GM12801 (cell line): ENCODE measurements around the gene FAU.

ENCODE experiments used
- TF ChIP-seq, protein P1 (sequence below): IDR thresholded peaks from one replicate; pipeline ENCODE4 v1.5.1; 2011; ENCODE audit warnings: control low read depth; ENCODE audit not compliant: insufficient read length; ENCODE audit errors: extremely low read depth

Gene FAU

DNA sequence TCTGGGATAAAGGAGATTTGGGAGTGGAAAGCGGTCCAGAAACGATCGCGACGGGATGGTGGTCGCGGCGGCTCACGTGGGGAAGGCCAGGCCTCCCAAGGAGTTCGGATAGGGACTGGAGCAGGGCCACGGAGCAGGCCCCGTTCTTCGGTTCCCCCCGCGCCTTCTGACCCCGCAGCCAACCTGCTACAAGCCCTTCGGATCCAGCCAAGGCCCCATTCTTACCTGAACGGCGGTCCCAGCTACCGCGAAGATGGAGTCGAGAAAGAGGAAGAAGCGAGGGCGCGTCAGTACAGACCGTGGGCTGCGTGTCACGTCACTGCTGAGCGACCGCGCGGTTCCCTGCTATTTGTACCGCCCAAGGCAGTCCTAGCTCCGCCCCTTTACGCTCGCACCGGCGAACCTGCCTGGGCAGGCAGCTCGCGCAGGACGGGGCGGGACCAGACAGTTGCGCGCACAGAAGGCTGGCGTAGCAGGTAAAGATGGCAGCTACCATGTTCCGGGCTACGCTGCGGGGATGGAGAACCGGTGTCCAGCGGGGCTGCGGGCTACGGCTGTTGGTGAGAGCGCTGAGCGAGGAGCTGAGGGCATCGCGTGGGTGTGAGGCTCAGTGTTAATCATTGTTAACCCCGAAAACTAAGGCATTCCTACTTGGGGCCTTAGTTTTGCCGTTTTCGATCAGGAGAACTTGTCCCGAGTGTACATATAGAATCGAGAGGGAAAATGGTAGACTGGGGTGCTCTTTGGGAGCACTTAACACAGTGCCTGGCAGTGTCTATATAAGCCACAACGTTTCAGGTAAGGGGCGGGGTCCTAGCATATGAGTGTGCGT, at the start of gene FAU, which contains the start of gene MRPL49:
Gene FAU (minus strand): TSS at position 270 of the 832 bp plus-strand sequence. CDS start 321 bp downstream, outside the sequence.
Gene MRPL49 (plus strand): TSS at position 457 of the 832 bp plus-strand sequence. CDS start 26 bp downstream, at position 483.
- TF ChIP-seq, protein P1, sequence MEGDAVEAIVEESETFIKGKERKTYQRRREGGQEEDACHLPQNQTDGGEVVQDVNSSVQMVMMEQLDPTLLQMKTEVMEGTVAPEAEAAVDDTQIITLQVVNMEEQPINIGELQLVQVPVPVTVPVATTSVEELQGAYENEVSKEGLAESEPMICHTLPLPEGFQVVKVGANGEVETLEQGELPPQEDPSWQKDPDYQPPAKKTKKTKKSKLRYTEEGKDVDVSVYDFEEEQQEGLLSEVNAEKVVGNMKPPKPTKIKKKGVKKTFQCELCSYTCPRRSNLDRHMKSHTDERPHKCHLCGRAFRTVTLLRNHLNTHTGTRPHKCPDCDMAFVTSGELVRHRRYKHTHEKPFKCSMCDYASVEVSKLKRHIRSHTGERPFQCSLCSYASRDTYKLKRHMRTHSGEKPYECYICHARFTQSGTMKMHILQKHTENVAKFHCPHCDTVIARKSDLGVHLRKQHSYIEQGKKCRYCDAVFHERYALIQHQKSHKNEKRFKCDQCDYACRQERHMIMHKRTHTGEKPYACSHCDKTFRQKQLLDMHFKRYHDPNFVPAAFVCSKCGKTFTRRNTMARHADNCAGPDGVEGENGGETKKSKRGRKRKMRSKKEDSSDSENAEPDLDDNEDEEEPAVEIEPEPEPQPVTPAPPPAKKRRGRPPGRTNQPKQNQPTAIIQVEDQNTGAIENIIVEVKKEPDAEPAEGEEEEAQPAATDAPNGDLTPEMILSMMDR = no peak

DNA sequence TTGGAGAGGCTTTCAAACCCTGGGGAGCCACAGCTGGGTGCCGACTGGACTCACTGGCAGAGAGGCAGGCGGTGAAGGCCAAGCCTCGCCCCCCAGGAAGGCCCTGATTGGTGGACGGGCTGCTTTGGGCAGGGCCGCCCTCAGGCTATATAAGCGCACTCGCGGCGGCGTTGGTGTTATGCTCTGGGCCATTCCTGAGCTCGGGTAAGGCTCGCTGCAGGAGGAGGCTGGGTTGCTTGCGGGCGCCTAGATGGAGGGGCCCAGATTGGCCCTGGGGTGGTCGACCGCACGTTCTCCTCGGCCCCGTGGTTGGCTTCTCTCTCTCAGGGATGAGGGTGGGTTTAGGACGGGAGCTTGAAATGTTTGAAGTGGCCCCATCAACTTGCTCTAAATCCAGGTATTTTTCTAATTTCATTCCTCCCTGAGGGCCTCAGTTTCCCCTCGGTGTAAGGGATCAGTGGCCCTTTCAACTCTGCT, 48.2 kb upstream of the FAU start, which contains the start of gene SPDYC:
Gene SPDYC (plus strand): TSS at position 176 of the 477 bp plus-strand sequence. CDS start 1,125 bp downstream, outside the sequence.
- TF ChIP-seq, protein P1 = no peak

DNA sequence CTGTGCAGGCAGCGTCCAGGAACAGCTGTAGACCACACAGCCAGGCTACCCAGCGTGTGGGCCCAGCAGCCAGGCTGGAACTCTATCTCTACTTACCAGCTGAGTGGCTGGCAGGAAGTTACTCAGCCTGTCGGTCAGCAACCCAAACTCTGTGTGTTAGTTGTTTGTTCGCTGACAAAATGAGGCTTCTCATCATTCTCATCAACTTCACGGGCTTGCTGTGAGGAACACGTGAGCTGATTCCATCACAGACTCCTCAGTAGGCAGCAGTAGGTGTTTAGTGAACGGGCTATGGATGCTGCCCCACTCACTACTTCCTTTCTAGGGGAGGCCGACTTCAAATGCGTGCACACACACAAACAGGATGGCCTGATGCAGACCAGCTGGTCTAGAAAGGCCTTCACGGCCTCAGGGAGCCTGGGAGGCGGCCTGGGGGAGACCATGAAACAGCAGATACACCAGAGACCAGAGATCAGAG, 47.3 kb upstream of the FAU start:
- TF ChIP-seq, protein P1 = no peak

DNA sequence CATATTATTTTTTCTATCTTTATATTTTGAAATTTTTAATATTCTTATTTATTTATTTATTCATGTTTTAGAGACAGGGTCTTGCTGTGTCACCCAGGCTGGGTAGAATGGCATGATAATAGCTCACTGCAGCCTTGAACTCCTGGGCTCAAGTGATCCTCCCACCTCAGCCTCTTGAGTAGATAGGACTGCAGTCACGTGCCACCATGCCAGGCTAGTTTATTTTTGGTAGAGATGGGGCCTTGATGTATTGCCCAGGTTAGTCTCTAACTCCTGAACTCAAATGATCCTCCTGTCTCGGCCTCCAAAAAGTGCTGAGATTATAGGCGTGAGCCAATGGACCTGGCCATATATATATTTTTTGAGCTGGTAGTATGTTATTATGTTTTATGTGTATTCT, 45.7 kb upstream of the FAU start:
- TF ChIP-seq, protein P1 = no peak

DNA sequence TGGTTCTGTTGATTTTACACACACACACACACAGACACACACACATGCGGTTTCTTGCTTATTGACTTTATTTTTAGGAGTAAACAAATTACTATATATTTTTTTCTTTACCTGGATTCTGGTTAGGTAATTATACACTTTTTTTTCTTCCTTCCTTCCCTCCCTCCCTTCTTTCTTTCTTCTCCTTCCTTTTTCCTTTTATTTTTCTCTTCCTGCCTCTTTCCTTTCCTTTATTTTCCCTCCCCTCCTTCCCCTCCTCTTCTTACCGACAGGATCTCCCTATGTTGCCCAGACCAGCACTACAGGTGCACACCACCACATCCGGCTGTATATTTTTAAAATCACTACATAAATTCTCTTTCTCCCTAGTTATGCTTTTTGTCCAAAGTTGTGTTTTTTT, 45.0 kb upstream of the FAU start:
- TF ChIP-seq, protein P1 = no peak

DNA sequence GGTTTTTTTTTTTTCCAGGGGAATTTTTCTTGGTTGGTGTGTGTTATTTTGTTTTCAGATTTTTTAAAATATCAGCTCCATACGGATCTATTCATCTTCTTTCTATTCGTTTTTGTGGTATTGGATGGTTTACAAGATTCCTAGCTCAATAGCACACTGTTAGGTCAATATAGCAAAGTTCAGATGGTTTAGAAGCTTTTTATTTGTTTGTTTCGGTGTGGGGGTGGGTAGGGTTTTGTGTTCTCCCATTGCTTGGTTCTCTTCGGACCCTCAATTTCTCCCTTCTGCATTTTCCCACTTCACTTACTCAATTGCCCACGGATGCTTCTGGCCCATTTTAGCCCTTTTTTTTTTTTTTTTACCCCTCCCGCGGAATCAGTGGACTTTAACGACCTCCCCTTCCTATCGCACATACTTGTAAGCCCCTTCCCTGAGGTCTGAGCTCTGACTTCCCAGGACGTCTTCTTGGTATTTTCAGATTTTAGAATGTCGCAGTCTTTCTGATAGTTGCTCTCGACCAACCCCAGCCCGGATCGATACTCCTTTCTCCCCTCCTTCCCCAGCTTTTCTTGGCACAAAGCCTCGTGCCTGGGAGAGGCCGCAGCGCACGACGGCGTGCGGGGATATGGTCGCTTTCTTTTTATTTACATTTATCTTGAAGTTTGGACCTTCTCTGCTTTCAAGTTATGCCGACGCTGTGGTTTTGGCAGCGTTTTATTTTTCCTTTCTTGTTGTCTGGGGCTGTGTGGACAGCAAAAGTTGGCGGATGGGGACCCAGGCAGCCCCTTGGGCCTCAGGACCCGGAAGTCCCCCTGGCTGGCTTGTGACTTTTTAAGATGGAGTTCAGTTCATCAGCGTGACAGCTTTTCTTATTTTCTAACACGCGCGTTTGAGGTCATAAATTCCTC, 43.7 kb upstream of the FAU start:
- TF ChIP-seq, protein P1 = no peak

DNA sequence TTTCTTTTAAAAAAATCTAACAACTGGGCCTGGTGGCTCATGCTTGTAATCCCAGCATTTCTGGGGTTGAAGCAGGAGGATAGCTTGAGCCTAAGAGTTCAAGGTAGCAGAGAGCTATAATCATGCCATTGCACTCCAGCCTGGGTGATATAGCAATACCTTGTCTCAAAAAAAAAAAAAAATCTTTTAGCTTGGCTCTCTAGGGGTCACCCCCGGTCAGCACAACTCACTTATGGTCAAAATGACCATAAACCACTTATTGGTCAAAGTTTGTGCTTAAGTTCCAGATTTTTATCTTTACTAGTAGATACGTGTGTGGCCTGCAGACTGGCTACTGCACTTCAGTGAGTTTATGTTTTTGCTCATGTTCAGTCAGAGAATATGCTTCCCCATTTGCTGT, 41.8 kb upstream of the FAU start:
- TF ChIP-seq, protein P1 = no peak
